Putamen (tissue), 1 donor: ENCODE data around the gene OVCA2.
A peak's percentile ranks its signal among the peaks of the same experiment; 100 is the strongest.

ENCODE experiments used
- DNase-seq: peaks from one replicate; pipeline ENCODE4 v3.0.0-alpha.2; 2016; ENCODE audit warnings: low spot score

The OVCA2 gene

DNA sequence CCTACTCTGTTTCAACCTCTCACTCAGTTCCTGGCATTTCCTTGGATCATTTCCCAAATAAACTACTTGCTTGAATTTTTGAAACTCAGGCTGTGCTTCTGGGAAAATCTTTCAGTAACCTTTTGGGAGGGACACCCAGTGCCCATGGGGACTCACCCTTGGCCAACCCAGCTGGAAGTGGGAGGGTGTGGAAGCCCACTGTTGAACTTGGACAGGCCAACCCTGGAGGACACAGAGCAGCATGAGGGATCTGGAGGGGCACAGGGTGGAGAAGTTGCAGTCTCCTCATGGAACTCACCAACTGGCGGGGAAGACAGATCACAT, 27.9 kb upstream of the OVCA2 start:
- no peak for DNase-seq

DNA sequence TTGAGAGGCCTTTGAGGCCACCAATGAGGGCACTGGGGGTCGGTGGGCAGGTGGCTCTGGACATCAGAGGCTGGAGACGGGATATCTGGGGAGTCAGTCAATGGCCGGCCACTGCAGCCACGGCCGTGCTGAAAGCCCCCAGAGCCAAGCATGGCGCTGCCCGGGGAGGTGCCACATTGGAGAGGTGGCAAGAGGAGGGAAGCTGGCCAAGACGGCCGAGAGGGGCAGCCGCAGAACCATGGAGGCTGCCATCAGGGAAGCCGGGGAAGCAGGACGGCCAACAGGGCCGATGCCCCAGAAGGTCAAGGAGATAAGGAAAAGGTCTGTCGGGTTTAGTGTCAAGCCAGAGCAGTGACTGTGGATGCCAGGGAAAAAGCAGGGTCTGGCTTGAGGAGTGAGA, 26.5 kb upstream of the OVCA2 start:
- DNase-seq, result no peak

DNA sequence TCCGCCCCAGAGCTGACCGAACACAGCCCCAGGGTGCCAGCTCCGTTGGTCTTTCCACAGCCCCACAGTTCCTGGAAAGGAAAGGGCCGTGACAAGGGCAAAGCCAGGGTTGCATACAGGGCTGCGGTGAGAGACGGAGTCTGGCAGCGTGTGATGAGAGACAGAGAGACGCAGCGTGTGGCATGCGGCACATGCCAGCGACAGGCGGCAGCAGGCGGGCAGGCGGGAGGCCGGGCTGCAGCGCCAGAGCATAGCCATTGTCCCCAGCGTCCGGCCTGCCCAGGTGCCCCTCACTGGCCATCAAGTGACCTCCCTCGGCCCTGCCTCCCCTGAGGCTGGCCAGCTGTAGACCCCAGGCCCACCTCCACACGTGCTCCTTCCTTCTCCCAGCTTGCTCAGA, 25.3 kb upstream of the OVCA2 start:
- DNase-seq, result no peak

DNA sequence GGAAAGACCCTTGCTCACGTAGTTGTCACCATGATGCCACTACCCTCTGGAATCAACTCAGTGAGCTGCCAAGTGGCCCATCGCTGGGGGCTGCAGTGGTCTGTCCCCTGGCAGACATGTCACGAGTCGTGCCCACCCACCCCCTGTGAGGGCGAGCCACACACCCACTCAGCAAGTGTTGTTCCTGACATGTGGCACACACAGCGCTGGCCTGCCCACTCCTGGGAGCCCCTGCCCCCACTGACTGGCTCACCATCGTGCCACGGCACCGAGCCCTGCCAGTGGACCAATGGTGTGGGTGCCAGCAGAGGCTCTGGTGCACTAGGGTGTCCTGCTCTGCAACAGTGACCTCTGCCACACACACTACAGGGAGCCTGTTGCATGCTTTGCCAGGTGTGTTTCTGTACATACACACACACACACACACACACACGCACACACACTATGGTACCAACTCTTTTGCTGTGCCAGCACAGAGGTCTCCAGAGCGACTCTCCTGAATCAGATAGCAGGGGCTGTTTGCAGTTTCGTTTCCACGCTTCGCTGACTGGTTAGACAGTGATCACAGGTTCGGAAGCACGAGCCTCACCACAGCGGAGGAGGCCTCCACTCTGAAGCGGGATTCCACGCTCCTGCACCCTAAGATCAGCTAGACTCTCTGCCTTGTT, 24.4 kb upstream of the OVCA2 start:
- DNase-seq, result no peak

DNA sequence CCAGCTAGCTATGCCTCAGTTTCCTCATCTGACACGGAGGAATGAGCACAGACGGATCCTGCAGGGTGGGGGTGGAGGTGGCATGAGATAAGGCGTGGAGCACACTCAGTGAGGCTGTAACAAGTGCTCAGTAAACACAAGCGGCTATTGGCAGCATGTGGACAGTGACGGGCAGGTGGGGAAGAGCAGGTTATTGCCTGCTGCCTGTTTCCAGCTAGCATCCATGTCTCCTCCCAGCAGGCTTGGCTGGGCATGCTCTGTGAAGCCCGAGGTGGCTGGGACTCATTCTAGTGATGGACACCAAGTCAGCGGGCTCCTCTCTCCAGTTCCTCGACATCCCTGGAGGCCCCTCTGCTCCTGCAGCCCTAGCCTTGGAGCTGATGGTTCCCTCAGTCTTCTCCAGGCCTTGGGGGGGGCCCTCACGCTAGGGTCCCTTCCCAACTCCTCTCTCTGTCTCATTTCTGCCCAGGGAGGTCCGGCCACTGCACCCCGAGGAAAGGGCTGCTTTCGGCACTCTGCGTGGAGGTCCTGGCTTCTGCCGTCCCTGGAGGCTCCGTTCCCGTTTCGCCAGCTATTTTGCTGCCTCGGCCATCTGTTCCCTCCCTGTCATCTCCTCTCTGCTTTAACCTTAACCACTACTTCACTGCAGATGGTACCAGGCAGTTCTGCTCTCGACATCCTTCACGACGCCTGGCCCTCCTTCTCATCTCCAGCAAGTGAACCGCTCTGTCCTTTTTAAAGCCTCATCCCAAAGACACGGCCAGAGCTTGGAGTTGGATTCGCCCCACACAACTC, 22.9 kb upstream of the OVCA2 start:
- DNase-seq, result no peak

DNA sequence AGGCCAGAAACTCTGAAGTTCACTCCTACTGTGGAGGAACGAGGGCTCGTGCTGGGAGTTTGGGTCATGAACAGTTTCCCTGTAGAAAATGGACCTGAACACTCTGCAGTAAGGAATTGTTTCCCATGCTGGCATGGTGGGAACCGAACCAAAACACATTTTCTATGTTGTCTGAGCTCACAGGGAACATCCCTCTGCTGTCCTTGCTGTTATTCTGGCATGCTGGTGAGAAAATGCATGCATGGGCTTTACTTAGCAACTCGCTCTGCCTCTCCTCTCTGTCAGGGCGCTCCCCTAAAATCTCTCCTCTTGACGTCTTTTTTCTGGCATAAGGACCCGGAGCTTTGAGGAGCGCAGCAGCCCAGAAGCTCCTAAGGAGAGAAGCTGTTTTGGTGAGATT, 22.1 kb upstream of the OVCA2 start:
- no peak for DNase-seq

DNA sequence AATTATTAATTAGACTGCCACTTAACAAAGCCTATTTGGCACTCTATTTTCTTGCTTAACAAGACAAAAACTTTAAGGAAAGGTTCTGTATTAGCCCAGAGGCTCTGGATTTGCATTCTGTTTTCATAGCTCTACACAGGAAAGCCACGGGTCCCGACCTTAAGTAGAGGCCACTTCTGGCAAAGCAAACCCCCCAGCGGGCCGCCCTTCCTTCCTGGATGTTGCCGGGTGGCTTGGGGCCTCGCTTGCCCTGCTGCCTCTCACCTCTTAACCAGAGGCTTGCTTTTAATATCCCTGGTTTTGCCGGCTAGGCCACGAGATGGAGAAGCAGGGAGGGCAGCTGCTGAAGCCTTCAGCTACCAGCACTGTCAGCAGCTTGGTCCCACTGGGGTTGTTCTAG, 21.1 kb upstream of the OVCA2 start:
- no peak for DNase-seq

DNA sequence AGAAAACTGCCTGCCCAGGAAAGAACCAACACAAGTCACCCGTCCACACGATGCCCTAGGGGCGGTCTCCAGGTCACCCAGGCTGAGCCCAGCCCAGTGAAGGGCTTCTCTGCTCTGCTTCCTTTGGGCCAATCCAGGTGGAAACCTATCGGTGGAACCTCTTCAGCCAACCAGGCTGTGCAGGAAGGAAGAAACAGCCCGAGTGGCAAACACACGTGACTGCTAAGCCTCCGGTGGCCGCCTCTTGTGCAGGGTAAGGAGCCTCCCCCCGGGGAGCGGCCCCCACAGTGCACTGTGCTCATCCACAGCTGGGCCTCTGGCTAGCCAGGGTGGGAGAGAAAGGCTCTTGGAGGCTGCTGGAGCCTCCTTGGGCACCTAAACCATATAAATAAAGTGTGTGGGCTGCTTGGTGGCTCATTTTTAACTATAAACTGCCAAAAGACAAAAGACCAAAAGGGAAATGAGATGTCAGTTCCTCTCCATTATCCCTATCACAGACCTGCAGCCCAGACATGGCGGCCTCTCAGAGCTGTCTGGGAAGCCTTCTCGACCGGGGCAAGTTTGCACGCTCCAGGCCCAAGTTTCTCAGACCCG, 19.1 kb upstream of the OVCA2 start:
- no peak for DNase-seq

DNA sequence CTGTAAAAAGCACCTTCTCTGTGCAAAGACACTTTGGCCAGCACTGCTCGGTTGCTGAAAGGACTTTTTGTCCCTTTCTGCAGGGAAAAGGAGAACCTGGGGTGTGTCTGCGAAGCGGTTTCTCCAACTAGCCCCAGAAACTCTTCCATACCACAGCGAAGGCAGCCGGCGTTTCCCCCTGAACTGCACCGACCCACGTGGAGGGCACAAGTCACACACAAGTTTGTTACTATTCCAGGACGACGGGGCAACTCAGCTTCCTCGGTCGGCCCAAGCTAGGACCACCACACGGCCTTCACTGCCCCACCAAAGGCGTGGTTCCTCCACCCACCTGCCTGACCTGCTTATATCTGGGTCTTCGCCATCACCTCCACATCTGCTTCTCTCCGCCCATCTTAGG, 18.6 kb upstream of the OVCA2 start:
- DNase-seq, result no peak

DNA sequence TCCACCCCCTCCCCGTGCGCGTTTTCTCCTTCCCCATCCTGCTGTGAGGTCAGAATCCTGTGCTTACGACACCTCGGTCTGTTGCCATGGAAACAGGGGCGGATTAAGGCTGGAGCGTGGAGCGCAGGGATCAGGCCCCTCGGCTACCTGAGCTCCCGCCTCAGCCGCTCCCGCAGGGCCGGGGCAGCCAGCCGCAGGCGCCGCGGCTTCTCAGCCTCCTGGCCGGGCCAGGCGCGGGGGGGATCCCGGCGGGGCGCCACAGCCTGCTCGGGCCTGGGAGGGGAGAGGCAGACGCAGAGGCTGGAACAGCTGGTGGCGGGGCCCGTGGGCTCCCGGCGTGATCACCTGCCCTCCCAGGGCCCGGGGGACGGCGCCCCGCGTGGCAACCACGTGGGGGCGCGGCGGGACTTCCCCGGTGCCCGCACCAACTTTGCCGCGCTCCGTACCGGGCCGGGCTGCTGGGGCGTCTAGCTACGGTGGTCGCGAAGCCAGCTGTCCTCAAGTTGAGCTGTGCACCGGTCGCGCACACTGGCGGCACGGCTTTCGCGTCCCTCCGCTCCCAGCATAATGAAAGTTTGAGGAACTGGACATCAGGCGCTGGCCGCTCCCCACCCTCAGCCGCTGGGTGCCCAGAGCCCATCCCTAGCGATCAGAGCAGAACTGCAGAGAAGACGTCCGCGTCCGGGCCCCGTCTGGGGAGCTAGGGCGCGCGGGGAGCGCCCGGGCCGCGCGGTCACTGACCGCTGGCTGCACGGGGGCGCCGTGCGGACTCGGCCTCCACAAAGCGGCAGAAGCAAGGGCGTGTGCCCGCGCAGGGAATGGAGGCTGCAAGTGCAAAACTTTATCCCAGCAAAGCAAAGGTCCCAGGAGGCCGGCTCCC, 17.9 kb upstream of the OVCA2 start:
- no peak for DNase-seq

DNA sequence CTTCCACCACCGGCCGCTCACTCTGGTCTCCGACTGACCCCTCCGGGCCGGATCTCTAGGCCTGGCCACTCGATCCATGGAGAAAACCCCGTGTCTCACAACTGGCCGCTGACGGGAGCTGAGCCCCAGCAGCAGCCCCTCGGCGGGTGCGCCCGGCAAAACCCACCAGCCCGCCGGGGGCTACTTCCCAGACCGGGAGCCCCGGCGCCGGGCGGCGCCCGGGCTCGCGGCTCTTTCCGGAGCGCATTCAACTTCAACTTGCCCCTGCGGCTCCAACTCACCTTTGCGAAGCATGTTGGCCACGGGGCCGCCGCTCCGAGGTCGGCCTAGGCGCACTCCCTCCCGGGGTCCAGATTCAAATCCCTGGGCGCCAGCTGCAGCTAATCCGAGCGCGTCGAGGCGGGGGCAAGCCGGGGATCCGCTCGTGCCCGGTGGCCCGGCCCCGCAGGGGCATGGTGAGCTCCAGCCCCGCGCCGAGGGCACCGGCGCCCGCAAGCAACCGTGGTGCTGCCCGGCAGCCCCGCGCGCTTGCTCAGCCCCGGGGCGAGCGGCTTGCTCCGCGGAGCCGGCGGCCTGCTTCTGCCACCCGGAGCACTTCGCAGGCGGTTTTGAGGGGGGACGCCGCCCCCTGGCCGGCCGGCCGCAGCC, 17.1 kb upstream of the OVCA2 start:
- DNase-seq, result no peak

DNA sequence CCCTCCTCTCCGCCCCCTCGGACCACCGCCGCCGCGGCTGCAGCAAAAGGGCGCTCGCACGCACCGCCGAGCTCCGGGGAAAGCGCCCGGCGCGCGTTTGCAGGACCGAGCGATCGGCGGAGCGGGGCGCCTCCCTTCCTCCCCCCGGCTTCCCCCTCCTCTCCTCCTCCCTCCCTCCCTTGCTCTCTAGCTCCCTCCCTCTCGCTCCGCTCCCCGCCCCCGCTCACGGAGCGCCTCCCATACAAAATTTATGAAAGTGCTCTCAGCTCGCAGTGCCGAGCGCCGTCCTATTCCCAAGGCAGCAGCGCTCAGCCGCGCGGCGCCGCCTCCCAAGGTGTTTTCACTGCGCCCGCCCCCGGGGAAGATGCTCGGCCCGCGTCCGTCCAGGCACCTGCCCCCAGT, 16.6 kb upstream of the OVCA2 start, which contains the start of gene RTN4RL1:
RTN4RL1 (minus strand) TSS at position 115 of the 402 bp plus-strand sequence. CDS start 469 bp downstream, outside the sequence.
- peak; percentile 75 for DNase-seq

DNA sequence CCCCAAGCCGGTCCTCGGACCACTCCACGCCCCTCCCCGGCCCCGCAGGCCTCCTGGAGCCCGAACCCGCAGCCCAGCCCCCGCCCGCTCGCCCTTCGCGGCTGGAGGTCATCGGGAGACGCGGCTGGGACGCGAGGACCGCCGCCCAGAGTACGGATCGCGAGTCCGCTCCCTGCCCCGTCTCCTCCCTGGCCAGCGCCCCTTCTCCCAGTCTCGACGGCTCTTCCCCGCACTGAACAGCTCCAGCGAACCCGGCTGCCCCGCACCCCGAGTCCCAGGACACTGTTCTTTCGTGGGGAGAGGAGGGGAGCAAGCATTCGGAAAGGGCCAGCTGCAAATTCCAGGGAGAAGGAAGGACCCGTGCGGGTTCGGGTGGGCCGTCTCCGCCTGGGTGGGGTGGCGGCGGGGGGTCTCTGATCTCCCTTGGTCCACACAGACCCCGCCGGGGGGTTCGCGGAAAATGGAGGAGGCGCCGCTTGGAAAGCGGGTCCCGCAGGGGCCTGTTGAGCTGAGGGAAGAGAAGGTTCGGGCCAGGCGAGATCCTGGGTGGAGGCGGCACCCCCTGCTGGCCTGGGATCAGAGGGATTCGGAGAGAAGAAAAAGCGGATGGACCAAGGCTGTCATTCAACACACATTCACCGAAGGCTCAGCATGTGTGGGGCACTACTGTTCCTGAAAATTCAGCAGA, 16.1 kb upstream of the OVCA2 start:
- no peak for DNase-seq

DNA sequence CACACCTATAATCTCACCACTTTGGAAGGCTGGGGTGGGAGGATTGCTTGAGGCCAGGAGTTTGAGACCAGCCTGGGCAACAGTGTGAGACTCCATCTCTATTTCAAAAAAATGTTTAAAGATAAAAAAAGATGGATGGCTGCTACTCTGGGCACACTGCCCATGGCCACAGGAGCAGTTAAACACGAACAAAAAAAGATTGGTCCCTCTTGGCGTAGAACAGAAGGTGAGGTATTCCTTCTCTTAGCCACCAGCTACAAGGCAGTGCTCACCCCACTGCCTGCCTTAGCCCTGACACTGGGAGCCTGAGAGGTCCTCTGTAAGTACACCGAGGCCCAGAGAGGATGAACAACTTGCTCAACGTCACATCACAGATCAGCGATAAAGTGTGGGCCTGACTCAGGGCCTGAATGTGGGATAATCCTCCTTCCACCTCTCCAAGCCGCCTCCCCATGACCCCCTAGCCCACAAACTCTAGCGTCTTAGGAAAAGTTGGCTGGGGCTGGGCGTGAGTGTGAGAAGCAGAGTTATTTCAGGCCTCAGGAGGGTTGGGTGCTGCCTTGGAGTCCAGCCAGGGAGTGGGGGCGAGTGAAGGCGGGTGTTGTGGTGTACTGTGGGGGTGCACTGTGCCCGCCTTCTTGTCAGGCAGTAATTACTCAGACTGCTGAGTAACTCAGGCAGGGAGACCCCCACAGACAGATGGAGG, 14.1 kb upstream of the OVCA2 start:
- DNase-seq, result no peak

DNA sequence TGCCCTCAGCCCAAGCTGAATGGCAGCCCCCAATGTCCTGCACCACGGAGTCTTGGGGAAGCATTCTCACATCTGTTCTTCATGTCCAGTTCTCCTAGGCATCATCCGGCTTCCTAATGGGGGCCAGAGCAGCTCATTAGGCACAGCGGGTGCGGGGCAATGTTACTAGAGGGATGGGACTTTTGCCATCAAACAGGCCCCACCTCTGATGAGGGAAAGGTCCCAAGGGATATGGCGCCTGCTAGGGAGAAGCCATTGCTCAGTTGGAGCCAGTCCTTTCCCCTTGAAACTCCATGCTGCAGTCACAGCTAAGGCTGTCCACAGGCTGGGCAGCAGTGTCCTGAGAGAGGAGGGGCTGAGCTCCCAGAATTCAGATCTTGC, 13.6 kb upstream of the OVCA2 start:
- no peak for DNase-seq

DNA sequence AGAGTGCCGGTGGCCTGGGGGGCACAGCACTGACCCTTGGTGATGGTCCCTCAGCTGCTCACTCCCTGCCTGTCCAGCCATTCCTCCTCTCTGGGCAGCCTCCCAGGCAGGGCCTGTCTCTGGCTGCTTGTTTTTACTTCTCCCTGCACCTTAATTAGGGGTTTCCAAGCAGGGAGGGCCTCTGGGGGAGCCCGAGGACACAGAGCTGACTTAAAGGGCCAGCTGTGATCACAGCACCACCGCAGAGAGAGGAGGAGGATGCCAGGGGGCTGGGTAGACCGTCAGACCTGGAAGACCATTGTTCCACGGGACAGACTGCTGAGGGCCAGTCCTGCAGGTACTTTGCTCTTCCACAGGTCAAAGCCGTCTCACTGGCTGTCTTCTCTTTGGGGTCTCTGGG, 13.1 kb upstream of the OVCA2 start:
- DNase-seq, result no peak

DNA sequence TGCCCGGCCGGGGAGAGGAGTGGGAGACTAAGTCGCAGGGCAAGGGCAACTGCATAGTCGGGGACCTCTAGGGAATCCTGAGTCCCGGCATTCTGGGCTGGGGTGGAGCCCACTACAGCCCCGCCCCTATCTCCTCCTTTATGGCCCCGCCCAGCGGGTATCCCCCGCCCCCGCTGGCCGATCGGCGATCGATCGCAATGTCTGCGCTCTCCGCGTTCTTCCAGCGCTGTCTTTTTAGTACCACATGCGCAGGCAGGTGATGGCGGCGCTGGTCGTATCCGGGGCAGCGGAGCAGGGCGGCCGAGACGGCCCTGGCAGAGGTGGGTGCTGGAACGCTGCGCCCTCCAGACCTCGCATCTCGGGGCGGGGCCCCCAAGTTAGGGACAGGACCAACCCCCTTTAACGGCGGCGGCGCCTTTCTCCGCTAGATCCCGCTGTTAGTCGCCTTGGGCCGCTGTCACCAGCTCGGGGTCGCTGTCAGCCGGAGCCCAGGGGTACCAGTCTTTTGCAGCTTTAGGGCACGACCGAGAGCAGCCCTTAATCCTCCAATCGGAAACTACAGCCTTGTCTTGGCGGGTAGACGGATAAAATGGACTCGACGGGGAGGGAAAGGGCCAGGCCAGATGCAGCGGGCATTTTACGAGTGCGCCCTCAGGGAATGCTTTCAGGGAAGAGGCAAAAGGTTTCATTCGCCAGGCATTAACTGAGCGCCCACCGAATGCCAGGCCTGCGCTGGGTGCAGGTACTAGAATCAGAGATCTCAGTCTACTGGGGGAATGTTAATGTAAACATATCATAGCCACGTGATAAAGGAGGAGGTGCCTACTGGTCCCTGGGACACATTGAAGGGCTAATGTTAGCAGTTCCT, 11.7 kb upstream of the OVCA2 start, which contains the start of gene DPH1:
DPH1 (plus strand) TSS at position 243 of the 868 bp plus-strand sequence; CDS start at position 260, 17 bp downstream.
- DNase-seq, result peak; percentile 87

DNA sequence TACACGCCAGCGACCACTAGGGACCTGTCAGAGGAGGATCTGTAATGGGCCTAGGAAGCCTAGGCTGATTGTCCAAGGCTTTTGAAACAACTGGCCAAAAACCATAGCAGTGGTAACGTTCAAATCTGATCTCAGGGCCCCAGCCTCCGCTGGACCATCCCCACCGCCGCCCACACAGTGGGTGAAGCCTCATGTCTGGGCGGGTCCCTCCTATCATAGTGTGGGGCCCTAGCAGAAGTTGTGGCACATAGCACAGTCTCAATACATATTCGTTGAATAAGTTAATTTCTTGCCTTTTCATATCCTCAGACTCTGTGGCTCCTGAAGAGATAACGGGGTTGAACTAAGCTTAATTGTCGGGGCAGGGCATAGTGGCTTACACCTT, 11.1 kb upstream of the OVCA2 start:
- no peak for DNase-seq

DNA sequence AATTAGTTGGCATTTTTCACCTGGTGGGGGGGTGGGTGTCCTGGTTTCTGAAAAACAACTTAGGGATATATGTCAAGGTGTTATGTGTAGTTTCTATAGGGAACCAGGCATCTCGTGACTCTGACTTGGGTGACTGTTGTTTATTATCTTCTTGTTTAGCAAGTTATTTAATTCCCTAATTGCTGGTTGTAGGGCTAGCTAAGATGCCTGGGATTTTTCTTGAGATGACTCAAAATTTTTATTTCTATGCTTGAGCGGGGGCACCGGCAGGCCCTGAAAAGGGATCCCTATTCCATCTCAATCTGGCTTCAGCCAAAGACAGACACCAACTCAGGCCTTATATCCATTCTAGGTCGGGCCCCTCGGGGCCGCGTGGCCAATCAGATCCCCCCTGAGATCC, 8.7 kb upstream of the OVCA2 start:
- DNase-seq, result no peak

DNA sequence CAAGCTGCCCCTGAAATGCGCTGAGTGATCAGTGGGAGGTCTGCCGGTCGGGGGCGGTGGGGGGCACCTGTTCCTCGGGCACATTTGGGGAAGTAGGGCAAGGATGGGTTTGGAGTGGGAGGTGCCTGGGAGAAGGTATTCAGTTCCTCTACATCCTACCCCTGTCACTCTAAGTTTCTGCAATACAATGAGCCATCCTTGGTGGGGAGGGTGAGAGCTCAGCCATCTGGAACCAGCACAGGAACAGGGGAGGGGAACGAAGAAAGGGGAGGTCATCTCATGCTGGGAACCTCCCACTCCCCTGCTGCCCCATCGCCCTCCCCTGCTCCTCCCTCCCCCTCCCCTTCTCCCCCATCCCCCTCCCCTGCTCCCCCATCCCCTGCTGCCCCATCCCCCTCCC, 7.7 kb upstream of the OVCA2 start:
- no peak for DNase-seq
